Activated CD4-positive, alpha-beta T cell treated with anti-CD3 and anti-CD28 coated beads, Interleukin-2, amount 10 ng/mL, durations not matched to agents 7 days and 5 days (primary cell): ENCODE results near the gene ERO1B. TPM values are rescaled to one million over a fixed set of nuclear protein-coding genes. Genes with fewer than 3 reads are reported as not detected.

Experiments
- CTCF ChIA-PET: fragments of 350-600 bp; sonication (Branson Sonifier 250); formaldehyde crosslinking; loops from one replicate; lab custom pipeline; 2021; ENCODE audit warnings: antibody characterized with exemption; lab: Charles Lee
- POLR2A ChIA-PET: fragments of 350-600 bp; sonication (Branson Sonifier 250); formaldehyde crosslinking; loops from one replicate; lab custom pipeline; 2021; ENCODE audit warnings: antibody characterized with exemption; lab: Charles Lee
- DNase-seq: peaks from one replicate; pipeline ENCODE4 v3.0.0-alpha.2; 2020
- H3K27ac Mint-ChIP-seq: one replicate; pipeline ENCODE4 v1.8.0; 2021; ENCODE audit warnings: mild to moderate bottlenecking, moderate library complexity, mixed read lengths
- H3K27me3 Mint-ChIP-seq: one replicate; pipeline ENCODE4 v1.8.0; 2021; ENCODE audit warnings: mixed read lengths
- H3K36me3 Mint-ChIP-seq: one replicate; pipeline ENCODE4 v1.8.0; 2021; ENCODE audit warnings: low read depth, mixed read lengths
- H3K4me1 Mint-ChIP-seq: one replicate; pipeline ENCODE4 v1.8.0; 2021; ENCODE audit warnings: mixed read lengths
- H3K4me3 Mint-ChIP-seq: one replicate; pipeline ENCODE4 v1.8.0; 2021; ENCODE audit warnings: mild to moderate bottlenecking, moderate library complexity, mixed read lengths
- H3K9me3 Mint-ChIP-seq: one replicate; pipeline ENCODE4 v1.8.0; 2021; ENCODE audit warnings: mixed read lengths
- total RNA-seq, 2 experiments: library from RNA; stranded (reverse); gene quantifications; one replicate each; pipeline ENCODE4 v1.2.3, GENCODE V29; 2021

The ERO1B gene
- total RNA-seq, 2 experiments from 2014 or later = 2.5 to 2.6 TPM

GRCh38 chr1:236167578-236167977, 114.2 kb downstream of the ERO1B start:
- Mint-ChIP-seq H3K4me3 (no peak overlapping the region), H3K4me1 (no peaks in the 10 kb centered on the region), H3K36me3 (peaks cover 9% of the 10 kb centered on the region), H3K9me3 (peaks cover 3% of the 10 kb centered on the region), H3K27me3 (no peaks in the 10 kb centered on the region), H3K27ac (no peak overlapping the region)
- DNase-seq = no peak
- ChIA-PET POLR2A (no interaction called here), CTCF (no interaction called here)

GRCh38 chr1:236167154-236167553, 114.6 kb downstream of the ERO1B start:
- POLR2A ChIA-PET = no interaction called here
- H3K9me3 Mint-ChIP-seq = peaks cover 5% of the 10 kb centered on the region
- H3K4me1 Mint-ChIP-seq = no peaks in the 10 kb centered on the region
- H3K4me3 Mint-ChIP-seq = no peak overlapping the region
- H3K27me3 Mint-ChIP-seq = no peaks in the 10 kb centered on the region
- CTCF ChIA-PET = no interaction called here
- H3K27ac Mint-ChIP-seq = no peak overlapping the region
- H3K36me3 Mint-ChIP-seq = peaks cover 9% of the 10 kb centered on the region
- DNase-seq = no peak

- CTCF ChIA-PET = no interaction called here
- Mint-ChIP-seq H3K4me3 (no peak overlapping the region), H3K36me3 (peaks cover 18% of the 10 kb centered on the region), H3K4me1 (peaks cover 2% of the 10 kb centered on the region), H3K9me3 (peaks cover 16% of the 10 kb centered on the region), H3K27ac (no peak overlapping the region), H3K27me3 (no peaks in the 10 kb centered on the region)
- no peak for DNase-seq
- POLR2A ChIA-PET = no interaction called here
Measured at GRCh38 chr1:236166041-236166440, 115.7 kb downstream of the ERO1B start.

Other genes starting within 250 kb of the ERO1B start
- gene NID1, start 216.9 kb downstream of the ERO1B start, total RNA-seq = under 1 TPM in 1 of 2 experiments, not detected in 1; 0.08 TPM
- gene GPR137B, start 139.4 kb downstream of the ERO1B start, total RNA-seq = 1 to 10 TPM; 5.0 to 5.8 TPM
- 1 to 10 TPM; 1.6 to 2.0 TPM for gene EDARADD, start 112.3 kb upstream of the ERO1B start, total RNA-seq
- 100 to 1,000 TPM in 1 of 2 experiments, 10 to 100 TPM in 1; 99.5 to 107 TPM for gene LGALS8, start 242.0 kb upstream of the ERO1B start, total RNA-seq